ENCODE results near the gene MYL6B. TPM values are rescaled to one million over a fixed set of nuclear protein-coding genes. Genes with fewer than 3 reads are reported as not detected.

Gene MYL6B
- total and polyA plus RNA-seq, 12 donors = 31.9 to 64.0 (median 49.9) TPM

- intact Hi-C loops (cut with DNase I) = loop anchor here (1.0 to 10.0 kb wide), 13 partner anchors 28 to 144 kb away; partner anchors contain the start of genes ESYT1 (in 2 of the 10), ZC3H10 (in 2 of the 10), MYL6B (in 1 of the 10) and NABP2 (in 1 of the 10)
- Histone ChIP-seq H3K4me1 (peaks cover 6 to 39% (median 27%) of the 10 kb centered on the region in 9 donors), H3K36me3 (peaks cover 0 to 36% (median 23%) of the 10 kb centered on the region in 9 donors), H3K27ac (peak overlapping the region; percentile 57 to 95 (median 92)), H3K4me3 (peak overlapping the region; percentile 61 to 92 (median 86)), H3K27me3 (no peaks in the 10 kb centered on the region), H3K9me3 (no peaks in the 10 kb centered on the region)
- no peak for DNase-seq
- ATAC-seq = peak in 3 of 8 donors; percentile 0 to 32 (median 1)
- no peak for TF ChIP-seq CTCF (IDR thresholded peaks at IDR 0.05)
- 1 to 3% methylated on average over 15 to 17 of the region's 17 CpGs for WGBS, 2 donors
Measured at GRCh38 chr12:56188778-56189098, 36.4 kb downstream of the MYL6B start.

- no peaks in the 10 kb centered on the region for H3K9me3 ChIP-seq
- DNase-seq (peak; percentile 87 to 88), ATAC-seq (peak; percentile 84 to 94 (median 92))
- H3K36me3 ChIP-seq = peaks cover 0 to 30% (median 17%) of the 10 kb centered on the region in 9 donors
- H3K4me1 ChIP-seq = peaks cover 6 to 39% (median 27%) of the 10 kb centered on the region in 9 donors
- no peaks in the 10 kb centered on the region for H3K27me3 ChIP-seq
- WGBS, 2 donors = 1% methylated on average over 40 to 93 of the region's 93 CpGs
- peak within 1 kb of the TSS; percentile 78 to 95 (median 92) for H3K27ac ChIP-seq
- peak; percentile 63 to 81 (median 74) for TF ChIP-seq CTCF (IDR thresholded peaks at IDR 0.05)
- intact Hi-C loops (cut with DNase I) = loop anchor here (1.0 to 10.0 kb wide), 12 partner anchors 29 to 145 kb away; partner anchors contain the start of genes ESYT1 (in 2 of the 10), ZC3H10 (in 2 of the 10), MYL6B (in 1 of the 10) and NABP2 (in 1 of the 10)
- H3K4me3 ChIP-seq = peak within 1 kb of the TSS; percentile 61 to 92 (median 86)
Measured at GRCh38 chr12:56189099-56189917, 36.9 kb downstream of the MYL6B start, which contains the start of gene SMARCC2. Gene SMARCC2, minus strand, starts transcription at chr12:56189483. Its CDS starts 22 bp downstream, at chr12:56189461.

- Histone ChIP-seq H3K27ac (peak overlapping the region; percentile 78 to 95 (median 92)), H3K4me3 (peak overlapping the region; percentile 48 to 92 (median 86)), H3K27me3 (no peaks in the 10 kb centered on the region), H3K4me1 (peaks cover 6 to 39% (median 27%) of the 10 kb centered on the region in 9 donors), H3K36me3 (peaks cover 0 to 22% (median 9%) of the 10 kb centered on the region in 9 donors), H3K9me3 (no peaks in the 10 kb centered on the region)
- 1 to 2% methylated on average over 42 of the region's 42 CpGs for WGBS, 2 donors
- peak; percentile 36 to 83 (median 69) for ATAC-seq
- DNase-seq = peak; percentile 74 to 81
- intact Hi-C loops (cut with DNase I) = loop anchor here (1.0 to 10.0 kb wide), 15 partner anchors 29 to 277 kb away; partner anchors contain the start of genes ESYT1 (in 2 of the 10), NABP2 (in 2 of the 10), SPRYD4 (in 2 of the 10) and ZC3H10 (in 2 of the 10)
- TF ChIP-seq CTCF (IDR thresholded peaks at IDR 0.05) = no peak
Measured at GRCh38 chr12:56189918-56190694, 37.7 kb downstream of the MYL6B start.

All from heart right ventricle (tissue), 16 donors.